Spinal cord (tissue), 10 donors: ENCODE results near the gene RRH. TPM values are rescaled to one million over a fixed set of nuclear protein-coding genes. Genes with fewer than 3 reads are reported as not detected.
"Not testable (repeated sequence)": the region's sequence is repeated elsewhere in the genome, so short reads cannot be mapped to it uniquely, and the experiment has no call there.

Experiments used
- DNase-seq, 6 donors: peaks; one replicate each; pipeline versions ENCODE4 v3.0.0 to v3.0.0-alpha.2; 2013 to 2015; ENCODE audit warnings: low spot score in 6 of 6, low read depth in 4 of 6
- H3K27ac ChIP-seq: one replicate; pipeline ENCODE4 v1.5.1; 2013; ENCODE audit warnings: low read depth, low read length, control low read depth
- H3K27me3 ChIP-seq: one replicate; pipeline ENCODE4 v1.6.1; 2013; ENCODE audit warnings: low read length; ENCODE audit not compliant: control insufficient read depth, insufficient read depth
- H3K36me3 ChIP-seq: one replicate; pipeline ENCODE4 v1.6.1; 2013; ENCODE audit warnings: low read length; ENCODE audit not compliant: control insufficient read depth, insufficient read depth
- H3K4me1 ChIP-seq: one replicate; pipeline ENCODE4 v1.6.1; 2013; ENCODE audit warnings: low read length; ENCODE audit not compliant: control insufficient read depth, insufficient read depth
- H3K4me3 ChIP-seq: one replicate; pipeline ENCODE4 v1.5.1; 2013; ENCODE audit warnings: low read depth, low read length, control low read depth
- H3K9me3 ChIP-seq: one replicate; pipeline ENCODE4 v1.6.1; 2013; ENCODE audit warnings: low read length; ENCODE audit not compliant: control insufficient read depth, insufficient read depth
- WGBS: methylation state at CpG from one replicate; pipeline ENCODE4 v1.1.5; 2013; ENCODE audit warnings: missing lambda C conversion rate; ENCODE audit not compliant: insufficient coverage; 5-methylcytosine and 5-hydroxymethylcytosine counted together
- long read RNA-seq, 4 donors: transcript quantifications; one replicate each; lab custom pipeline, GENCODE V29; 2026
- polyA plus RNA-seq, 2 donors: library from polyadenylated mRNA; unstranded; fragments of 120-200 nt; gene quantifications; one replicate each; pipeline ENCODE4 v1.2.1, GENCODE V29; 2013; ENCODE audit not compliant: insufficient read length in 2 of 2
- total RNA-seq, 2 donors: library from RNA; depleted of rRNA in 1 of 2; stranded (reverse); fragments of 120-200 nt in 1 of 2; fragments of >200 nt in 1 of 2; gene quantifications; one replicate each; pipeline versions ENCODE4 v1.2.3 to v1.2.4, GENCODE V29; 2013 to 2014
- donor health status: healthy.

The RRH gene, protein sequence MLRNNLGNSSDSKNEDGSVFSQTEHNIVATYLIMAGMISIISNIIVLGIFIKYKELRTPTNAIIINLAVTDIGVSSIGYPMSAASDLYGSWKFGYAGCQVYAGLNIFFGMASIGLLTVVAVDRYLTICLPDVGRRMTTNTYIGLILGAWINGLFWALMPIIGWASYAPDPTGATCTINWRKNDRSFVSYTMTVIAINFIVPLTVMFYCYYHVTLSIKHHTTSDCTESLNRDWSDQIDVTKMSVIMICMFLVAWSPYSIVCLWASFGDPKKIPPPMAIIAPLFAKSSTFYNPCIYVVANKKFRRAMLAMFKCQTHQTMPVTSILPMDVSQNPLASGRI
- total RNA-seq: under 1 TPM; 0.44 to 0.79 TPM
- polyA plus RNA-seq: under 1 TPM; 0.59 to 0.65 TPM
- long read RNA-seq, donor 1: 0 reads
- long read RNA-seq, donor 2: 0 reads
- long read RNA-seq, donor 3: 0 reads
- long read RNA-seq, donor 4: 0 reads

DNA sequence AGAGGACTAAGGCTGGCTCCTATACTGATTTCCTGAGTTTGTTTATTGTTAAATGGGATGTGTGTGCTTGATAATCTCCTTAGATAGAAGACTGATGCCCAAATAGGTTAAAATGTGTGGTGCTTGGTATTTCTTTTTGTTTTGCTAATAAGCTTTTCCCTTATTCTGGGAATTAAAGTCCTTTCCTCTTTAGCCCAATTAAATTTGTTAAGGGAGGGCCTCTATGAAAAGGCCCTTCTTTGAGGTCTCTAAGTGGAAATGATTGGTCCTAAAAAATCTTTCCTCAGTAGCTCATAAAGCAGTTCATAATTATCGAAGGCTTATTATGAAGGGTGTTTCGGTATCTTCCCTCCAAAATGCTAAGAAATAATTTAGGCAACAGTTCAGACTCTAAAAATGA lies at the start of gene RRH:
Gene RRH, plus strand, starts transcription at position 301 of the 400 bp plus-strand sequence. Its CDS starts 56 bp downstream, at position 357.
- Histone ChIP-seq H3K4me3 (no peak within 1 kb of the TSS), H3K27me3 (no peaks in the 10 kb centered on the region), H3K27ac (no peak within 1 kb of the TSS), H3K9me3 (no peaks in the 10 kb centered on the region), H3K36me3 (no peaks in the 10 kb centered on the region), H3K4me1 (no peaks in the 10 kb centered on the region)
- no CpG with 5 or more reads among the region's 2 CpGs for WGBS
- no peak for DNase-seq

DNA sequence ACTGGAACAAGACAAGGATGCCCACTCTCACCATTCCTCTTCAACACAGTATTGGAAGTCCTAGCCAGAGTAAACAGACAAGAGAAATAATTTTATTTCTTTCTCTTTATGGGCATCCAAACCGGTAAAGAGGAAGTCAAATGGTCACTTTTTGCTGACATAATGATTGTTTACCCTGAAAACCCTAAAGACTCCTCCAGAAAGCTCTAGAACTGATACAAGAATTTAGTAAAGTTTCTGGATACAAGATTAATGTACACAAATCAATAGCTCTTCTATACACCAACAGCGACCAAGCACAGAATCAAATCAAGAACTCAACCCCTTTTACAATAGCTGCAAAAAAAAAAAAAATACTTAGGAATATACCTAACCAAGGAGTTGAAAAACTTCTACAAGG lies 45.7 kb upstream of the RRH start:
- no CpG with 5 or more reads among the region's 2 CpGs for WGBS
- not testable (repeated sequence) for H3K4me3 ChIP-seq, DNase-seq, H3K36me3 ChIP-seq, H3K27me3 ChIP-seq, H3K27ac ChIP-seq, H3K9me3 ChIP-seq, H3K4me1 ChIP-seq

DNA sequence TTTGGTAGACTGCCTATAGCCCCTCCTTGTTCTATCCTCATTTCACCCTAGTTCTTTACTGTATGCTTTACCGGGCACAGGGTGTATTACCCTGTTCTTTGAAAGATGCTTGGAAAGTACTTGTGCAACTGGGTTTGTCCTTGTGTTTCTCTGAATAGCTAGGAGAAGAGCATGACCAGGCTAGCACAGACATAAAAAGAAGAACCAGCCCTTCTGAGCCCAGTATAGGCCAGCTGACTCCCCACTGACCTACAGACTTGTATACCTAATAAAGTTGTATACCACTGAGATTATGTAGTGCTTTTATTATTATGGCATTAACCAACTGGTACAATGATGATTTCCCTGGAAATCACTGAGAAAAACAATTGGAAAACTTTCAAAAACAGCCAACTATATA lies 40.9 kb upstream of the RRH start:
- Histone ChIP-seq H3K4me3 (no peak overlapping the region), H3K9me3 (no peaks in the 10 kb centered on the region), H3K36me3 (no peaks in the 10 kb centered on the region), H3K4me1 (no peaks in the 10 kb centered on the region), H3K27me3 (no peaks in the 10 kb centered on the region), H3K27ac (no peak overlapping the region)
- DNase-seq: no peak
- WGBS: no CpG with 5 or more reads among the region's 1 CpG

DNA sequence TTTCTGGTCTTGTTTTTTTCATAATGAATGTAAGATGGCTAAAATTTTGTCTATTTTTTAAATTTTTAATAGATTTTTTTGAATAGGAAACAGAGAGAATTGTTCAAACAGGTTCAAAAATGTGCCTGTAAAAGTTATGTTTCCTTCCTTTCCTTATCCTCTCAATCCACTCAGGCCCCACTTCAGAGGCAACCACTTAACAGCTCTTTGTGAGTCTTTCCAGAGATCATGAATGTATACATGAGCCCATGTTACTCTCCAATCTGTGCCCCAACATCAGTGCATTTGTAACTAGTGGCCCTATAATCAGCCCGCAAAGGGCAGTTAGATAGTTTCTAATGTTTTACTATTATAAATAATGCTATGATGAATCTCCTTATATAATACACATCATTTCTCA lies 40.0 kb upstream of the RRH start:
- WGBS: no CpG with 5 or more reads among the region's 1 CpG
- DNase-seq: no peak
- no peaks in the 10 kb centered on the region for H3K27me3 ChIP-seq

DNA sequence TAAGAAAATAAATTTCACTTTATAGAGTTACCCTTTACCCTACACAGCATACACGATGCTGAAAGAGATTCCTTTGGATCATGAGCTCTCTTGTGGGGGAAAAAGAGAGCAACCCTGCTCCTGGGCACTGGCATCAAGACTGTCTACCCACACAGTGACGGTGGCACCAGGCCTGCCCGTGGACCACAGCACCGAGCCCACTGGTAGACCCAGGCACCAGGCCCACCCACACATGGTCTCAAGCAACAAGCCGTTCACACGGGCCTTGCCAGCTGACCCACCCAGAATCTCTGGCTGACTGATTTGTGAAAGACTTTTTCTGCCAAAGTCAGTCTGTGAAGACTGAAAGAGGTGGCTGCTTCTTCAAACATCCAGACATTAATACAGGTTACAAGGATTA lies 32.7 kb upstream of the RRH start:
- DNase-seq: no peak
- H3K27ac ChIP-seq: no peak overlapping the region
- H3K27me3 ChIP-seq: no peaks in the 10 kb centered on the region
- no peaks in the 10 kb centered on the region for H3K36me3 ChIP-seq
- 81% methylated on average over 3 of the region's 6 CpGs for WGBS
- no peaks in the 10 kb centered on the region for H3K9me3 ChIP-seq
- no peaks in the 10 kb centered on the region for H3K4me1 ChIP-seq
- H3K4me3 ChIP-seq: no peak overlapping the region

More for the DNA sequence above, 40.0 kb upstream of the RRH start:
- Histone ChIP-seq H3K4me1 (no peaks in the 10 kb centered on the region), H3K36me3 (no peaks in the 10 kb centered on the region), H3K4me3 (no peak overlapping the region), H3K27ac (no peak overlapping the region), H3K9me3 (no peaks in the 10 kb centered on the region)

DNA sequence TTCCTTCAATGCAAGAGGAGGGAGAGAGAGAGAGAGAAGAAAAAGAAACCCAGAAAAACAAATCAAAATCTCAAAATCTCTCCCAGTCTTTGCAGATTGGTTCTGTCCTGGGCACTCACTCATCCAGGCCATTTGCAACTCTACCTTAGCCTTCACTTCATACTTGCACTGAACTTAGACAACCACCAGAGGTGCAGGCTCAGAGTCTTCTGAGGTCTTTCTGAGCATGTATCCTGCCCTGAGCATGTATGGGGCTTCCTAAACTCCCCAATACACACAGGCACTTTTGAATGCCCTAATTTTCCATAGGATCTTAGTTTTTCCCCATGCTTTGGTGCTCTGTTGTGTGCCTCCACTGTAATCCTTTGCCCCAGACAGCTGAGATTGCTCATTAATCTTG lies 28.9 kb upstream of the RRH start:
- no peaks in the 10 kb centered on the region for H3K27me3 ChIP-seq
- H3K9me3 ChIP-seq: no peaks in the 10 kb centered on the region
- H3K36me3 ChIP-seq: no peaks in the 10 kb centered on the region
- no peaks in the 10 kb centered on the region for H3K4me1 ChIP-seq
- no peak overlapping the region for H3K4me3 ChIP-seq
- H3K27ac ChIP-seq: no peak overlapping the region
- no peak for DNase-seq

DNA sequence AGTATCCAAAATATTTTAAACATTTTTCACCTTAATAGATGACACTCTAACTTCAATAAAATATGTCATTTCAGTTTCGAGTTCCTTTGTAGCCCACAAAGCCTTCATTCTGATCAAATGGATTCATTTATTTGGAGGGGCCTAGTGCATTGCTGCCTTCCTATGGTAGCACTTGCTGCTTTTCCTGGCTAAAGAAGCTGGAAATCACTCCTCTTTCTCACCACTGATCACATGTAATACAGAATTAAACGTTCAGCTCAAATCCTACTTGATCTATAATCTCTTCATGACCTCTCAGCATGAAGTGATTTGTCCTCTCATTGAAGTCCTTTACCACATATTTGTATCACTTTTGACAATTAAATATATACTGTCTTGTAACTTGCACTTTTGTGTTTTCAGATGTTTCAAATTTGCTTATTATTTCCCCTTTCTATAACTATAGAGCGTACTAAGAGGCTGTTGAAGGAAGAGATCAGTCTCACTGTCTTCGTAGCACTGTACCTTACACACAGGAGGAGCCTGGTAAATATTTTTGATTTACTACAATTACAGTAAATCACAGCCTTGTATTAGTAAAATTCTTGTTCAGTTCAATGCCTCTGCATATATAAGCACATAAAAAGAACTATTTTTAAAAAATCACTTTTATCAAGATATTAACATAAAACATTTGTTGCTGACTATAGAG lies 26.5 kb upstream of the RRH start:
- H3K4me1 ChIP-seq: no peaks in the 10 kb centered on the region
- no peak for DNase-seq
- H3K36me3 ChIP-seq: no peaks in the 10 kb centered on the region
- H3K9me3 ChIP-seq: no peaks in the 10 kb centered on the region
- 60% methylated on average over 1 of the region's 4 CpGs for WGBS
- H3K27ac ChIP-seq: peak overlapping the region; percentile 22
- H3K4me3 ChIP-seq: peak overlapping the region; percentile 17
- H3K27me3 ChIP-seq: no peaks in the 10 kb centered on the region

DNA sequence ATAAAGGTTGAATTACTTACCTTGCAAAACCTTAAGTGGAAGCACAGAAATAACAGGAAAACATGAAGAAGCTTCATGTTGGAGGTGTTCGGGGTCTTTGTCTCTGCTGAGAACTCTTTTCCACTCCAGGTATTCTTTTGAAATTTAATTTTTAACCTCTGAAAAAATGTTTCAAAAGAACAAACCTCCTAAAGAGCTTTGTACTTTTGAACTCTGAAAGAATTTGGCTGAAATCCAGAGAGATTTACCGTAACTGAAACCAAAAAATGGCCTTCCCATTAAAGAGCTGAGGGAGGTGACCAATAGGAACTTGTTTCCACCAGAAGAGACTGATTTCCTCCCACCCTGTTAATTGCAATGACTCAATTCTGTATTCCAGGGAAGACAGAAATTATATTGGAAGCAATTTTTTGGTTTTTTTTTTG lies 25.9 kb upstream of the RRH start, which contains the start of gene CFI:
Gene CFI, minus strand, starts transcription at position 105 of the 425 bp plus-strand sequence. Its CDS starts 28 bp downstream, at position 77.
- Histone ChIP-seq H3K9me3 (no peaks in the 10 kb centered on the region), H3K27me3 (no peaks in the 10 kb centered on the region), H3K4me3 (peak within 1 kb of the TSS; percentile 17), H3K27ac (peak within 1 kb of the TSS; percentile 22), H3K4me1 (no peaks in the 10 kb centered on the region), H3K36me3 (no peaks in the 10 kb centered on the region)
- no CpG with 5 or more reads among the region's 2 CpGs for WGBS
- DNase-seq: peak in 2 of 6 donors; percentile 2 to 57

DNA sequence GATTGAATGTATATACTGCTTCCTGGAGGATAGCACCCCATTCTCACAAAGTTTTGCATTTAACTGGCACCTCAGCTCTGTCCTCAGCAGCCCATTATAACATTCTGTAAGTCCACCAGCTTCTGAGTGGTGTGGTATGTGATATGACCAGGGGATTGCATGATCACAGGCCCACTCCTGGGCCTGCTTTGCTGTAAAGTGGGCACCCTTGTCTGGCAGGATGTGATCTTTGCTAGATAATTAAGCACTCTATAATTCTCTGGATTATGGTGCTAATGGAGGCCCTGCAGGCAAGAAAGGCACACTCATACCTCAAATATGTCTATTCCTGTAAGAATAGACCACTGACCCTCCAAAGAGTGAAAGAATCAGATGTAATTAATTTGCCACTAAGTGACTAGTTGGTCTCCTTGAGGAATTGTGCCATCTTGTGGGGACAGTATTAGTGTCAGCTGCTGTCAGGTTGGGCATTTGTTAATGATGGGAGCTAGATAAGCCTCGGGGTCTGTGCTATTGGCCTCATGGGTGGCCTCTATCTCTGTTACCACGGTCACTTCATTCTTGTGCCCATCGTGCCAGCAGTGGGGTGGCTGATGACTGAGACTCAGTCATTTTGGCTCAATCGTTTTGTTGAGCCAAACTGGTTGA lies 23.7 kb upstream of the RRH start:
- no peaks in the 10 kb centered on the region for H3K9me3 ChIP-seq
- DNase-seq: peak in 2 of 6 donors; percentile 56 to 58

More for the DNA sequence above, 23.7 kb upstream of the RRH start:
- Histone ChIP-seq H3K4me3 (no peak overlapping the region), H3K4me1 (no peaks in the 10 kb centered on the region), H3K27ac (no peak overlapping the region), H3K36me3 (no peaks in the 10 kb centered on the region), H3K27me3 (no peaks in the 10 kb centered on the region)
- WGBS: 18% methylated on average over 2 of the region's 4 CpGs
